GM06990 (cell line): ENCODE data around the gene LCN15.

Experiments used
- DNase-seq: peaks from one replicate; pipeline ENCODE4 v3.0.0-alpha.2; 2011; ENCODE audit not compliant: insufficient read length; ENCODE audit errors: extremely low read depth
- H3K27me3 ChIP-seq: replicated peaks from 2 replicates; pipeline ENCODE4 v1.6.0; 2011; ENCODE audit warnings: low read length; ENCODE audit not compliant: control insufficient read depth, insufficient read depth
- H3K36me3 ChIP-seq: 2 replicates; pipeline ENCODE4 v1.5.1; 2011; ENCODE audit warnings: low read length; ENCODE audit not compliant: control insufficient read depth, insufficient read depth
- H3K4me3 ChIP-seq: replicated peaks from 2 replicates; pipeline ENCODE4 v1.5.1; 2011; ENCODE audit warnings: low read depth, mild to moderate bottlenecking, control low read depth, low read length
- CTCF ChIP-seq: IDR thresholded peaks from 2 replicates; pipeline ENCODE4 v1.5.1; 2011; ENCODE audit warnings: low read length, control low read depth, mild to moderate bottlenecking, inconsistent platforms; ENCODE audit not compliant: insufficient read depth, poor library complexity, severe bottlenecking

LCN15 gene

GRCh38 chr9:136720898-136721338 lies 43.4 kb downstream of the LCN15 start:
- DNase-seq: no peak
- H3K27me3 ChIP-seq: no peaks in the 10 kb centered on the region
- no peak for TF ChIP-seq CTCF
- H3K36me3 ChIP-seq: peaks cover 28% of the 10 kb centered on the region
- H3K4me3 ChIP-seq: no peak overlapping the region

- H3K27me3 ChIP-seq: no peaks in the 10 kb centered on the region
- no peak for TF ChIP-seq CTCF
- no peak overlapping the region for H3K4me3 ChIP-seq
- H3K36me3 ChIP-seq: peaks cover 23% of the 10 kb centered on the region
- no peak for DNase-seq
These were observed 43.9 kb downstream of the LCN15 start for GRCh38 chr9:136720251-136720897.

- DNase-seq: no peak
- TF ChIP-seq CTCF: no peak
- Histone ChIP-seq H3K4me3 (no peak overlapping the region), H3K36me3 (peaks cover 18% of the 10 kb centered on the region), H3K27me3 (peaks cover under 1% of the 10 kb centered on the region; the same call in 1 of the 2 replicates)
These were observed 45.0 kb downstream of the LCN15 start for GRCh38 chr9:136719195-136719880.

- H3K4me3 ChIP-seq: no peak overlapping the region
- H3K27me3 ChIP-seq: peaks cover 2% of the 10 kb centered on the region
- DNase-seq: no peak
- H3K36me3 ChIP-seq: peaks cover 11% of the 10 kb centered on the region
- TF ChIP-seq CTCF: no peak
These were observed 45.7 kb downstream of the LCN15 start for GRCh38 chr9:136718345-136719194.

GRCh38 chr9:136717399-136717798 lies 46.9 kb downstream of the LCN15 start:
- Histone ChIP-seq H3K36me3 (peaks cover 3% of the 10 kb centered on the region), H3K4me3 (no peak overlapping the region), H3K27me3 (peaks cover 2% of the 10 kb centered on the region)
- no peak for TF ChIP-seq CTCF
- DNase-seq: no peak
